T1000 (cell line): ENCODE measurements around the gene OR2T11.
"Not testable (repeated sequence)": the region's sequence is repeated elsewhere in the genome, so short reads cannot be mapped to it uniquely, and the experiment has no call there.

Experiments used
- DNase-seq: peaks from one replicate; lab custom pipeline; 2025; ENCODE audit warnings: mixed read lengths; lab: John Stamatoyannopoulos, UW

The OR2T11 gene

DNA sequence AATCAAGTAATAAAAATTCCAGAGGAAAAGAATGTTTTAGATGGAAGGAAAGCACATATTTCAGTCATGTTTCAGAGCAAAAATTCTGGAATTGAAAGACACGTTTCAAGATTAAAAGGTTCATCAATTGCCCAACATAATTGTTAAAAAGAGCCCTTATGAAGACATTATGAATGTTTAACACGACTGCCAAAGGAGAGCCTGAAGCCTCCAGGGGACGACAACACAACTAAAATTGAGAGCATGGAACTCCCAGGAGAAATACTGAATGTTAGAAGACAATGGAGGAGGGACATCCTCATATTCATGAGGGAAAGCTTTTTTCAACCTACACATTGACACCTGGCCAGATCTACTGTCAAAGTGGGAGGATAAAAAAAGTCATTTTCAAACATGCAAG lies 16.0 kb downstream of the OR2T11 start:
- DNase-seq, result no peak

DNA sequence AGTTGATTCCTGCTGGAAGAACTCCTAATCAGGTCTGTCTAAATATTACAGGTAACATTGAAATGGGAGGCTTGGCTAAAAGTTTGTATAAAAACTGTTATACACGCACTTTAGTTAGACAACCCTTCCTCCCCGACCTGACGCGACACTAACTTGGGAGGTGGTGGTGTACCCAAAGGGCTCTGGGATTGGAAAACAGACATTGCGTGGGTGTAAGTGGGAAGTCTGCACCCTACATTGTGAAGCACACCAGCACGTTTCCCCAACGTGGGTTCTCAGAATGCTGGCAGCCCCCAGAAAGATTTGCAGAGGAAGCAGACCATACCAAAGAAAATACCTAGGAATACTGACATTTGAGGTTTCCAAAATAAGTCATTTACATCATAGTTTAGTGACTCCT lies 16.8 kb downstream of the OR2T11 start:
- no peak for DNase-seq

DNA sequence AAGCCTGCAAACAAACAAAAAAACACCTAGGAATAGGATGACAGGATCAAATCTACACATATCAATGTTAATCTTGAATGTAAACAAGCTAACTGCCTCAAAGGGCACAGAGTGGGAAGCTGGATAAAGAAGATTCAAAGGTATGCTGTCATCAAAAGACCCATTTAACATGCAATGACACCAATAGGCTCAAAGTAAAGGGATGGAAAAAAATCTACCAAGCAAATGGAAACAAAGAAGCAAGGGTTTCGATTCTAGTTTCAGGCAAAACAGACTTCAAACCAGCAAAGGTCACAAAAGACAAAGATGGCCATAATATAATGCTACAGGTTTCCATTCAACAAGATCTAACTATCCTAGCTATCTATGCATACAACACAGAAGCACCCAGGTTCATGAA lies 21.1 kb downstream of the OR2T11 start:
- no peak for DNase-seq

GRCh38 chr1:248611883-248612414 lies 22.9 kb downstream of the OR2T11 start:
- no peak for DNase-seq

- DNase-seq, result no peak
Measured at GRCh38 chr1:248610301-248610700, 24.6 kb downstream of the OR2T11 start.

GRCh38 chr1:248599396-248599795 lies 35.5 kb downstream of the OR2T11 start:
- no peak for DNase-seq

GRCh38 chr1:248597589-248597988 lies 37.3 kb downstream of the OR2T11 start, which contains the start of gene OR2T10:
Gene OR2T10, minus strand, starts transcription at chr1:248597700. Its CDS starts 3,932 bp downstream, at chr1:248593768.
- no peak for DNase-seq

DNA sequence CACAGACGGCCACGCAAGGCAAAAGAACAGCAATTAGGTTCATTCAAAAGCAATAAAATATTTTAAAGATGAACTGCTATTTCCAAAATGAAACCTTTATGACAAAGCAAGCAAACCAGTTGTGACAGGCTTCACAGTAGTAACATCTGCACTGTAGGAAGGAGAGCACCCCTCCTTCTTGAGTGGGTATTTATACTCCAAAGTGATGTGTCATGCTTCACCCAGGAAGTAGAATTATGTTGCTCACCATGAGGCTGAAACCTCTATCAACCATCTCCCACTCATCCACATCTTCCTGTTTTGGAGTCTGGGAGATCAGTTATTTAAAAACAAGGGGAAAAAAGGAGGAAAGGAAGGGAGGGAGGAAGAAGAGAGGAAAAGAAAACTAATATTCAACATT lies 38.3 kb downstream of the OR2T11 start:
- no peak for DNase-seq

- DNase-seq, result no peak
Measured at GRCh38 chr1:248593226-248593625, 41.7 kb downstream of the OR2T11 start.

DNA sequence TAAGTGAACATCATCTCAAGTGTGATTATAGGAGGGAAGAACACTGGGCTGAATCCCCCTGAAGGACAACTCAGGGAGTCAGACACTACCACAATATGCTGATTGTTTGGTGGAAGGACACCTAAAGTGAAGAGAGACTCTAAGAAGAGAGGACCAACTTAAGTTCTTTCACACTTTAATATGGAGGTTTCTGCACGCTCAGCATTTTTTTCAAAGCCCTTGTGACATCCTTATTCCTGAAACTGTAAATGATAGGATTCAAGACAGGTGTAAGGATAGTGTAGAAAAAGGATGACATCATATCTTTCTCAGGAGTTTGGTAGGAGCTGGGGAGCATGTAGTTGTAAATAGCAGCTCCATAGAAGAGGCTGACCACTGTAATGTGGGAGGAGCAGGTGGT lies 42.2 kb downstream of the OR2T11 start:
- DNase-seq, result no peak

- DNase-seq, result no peak
Measured at GRCh38 chr1:248590055-248590454, 44.8 kb downstream of the OR2T11 start.

DNA sequence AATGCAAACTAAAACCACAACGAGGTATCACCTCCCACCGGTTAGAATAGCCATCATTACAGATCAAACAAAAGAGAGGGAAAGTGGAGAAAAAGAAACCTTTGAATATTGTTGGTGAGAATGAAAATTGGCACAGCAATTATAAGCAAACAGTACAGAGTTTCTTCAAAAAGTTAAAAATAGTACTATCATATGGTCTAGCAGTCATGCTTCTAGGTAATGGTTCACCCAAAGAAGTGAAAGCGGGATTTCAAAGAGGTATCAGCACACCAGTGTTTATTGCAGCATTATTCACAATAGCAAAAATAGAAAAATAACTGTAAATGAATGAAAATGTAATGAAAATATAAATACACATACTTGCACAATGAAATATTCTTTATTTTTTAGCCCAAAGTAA lies 45.6 kb downstream of the OR2T11 start:
- DNase-seq, result no peak

- DNase-seq, result no peak
Measured at GRCh38 chr1:248585266-248585665, 49.6 kb downstream of the OR2T11 start.

DNA sequence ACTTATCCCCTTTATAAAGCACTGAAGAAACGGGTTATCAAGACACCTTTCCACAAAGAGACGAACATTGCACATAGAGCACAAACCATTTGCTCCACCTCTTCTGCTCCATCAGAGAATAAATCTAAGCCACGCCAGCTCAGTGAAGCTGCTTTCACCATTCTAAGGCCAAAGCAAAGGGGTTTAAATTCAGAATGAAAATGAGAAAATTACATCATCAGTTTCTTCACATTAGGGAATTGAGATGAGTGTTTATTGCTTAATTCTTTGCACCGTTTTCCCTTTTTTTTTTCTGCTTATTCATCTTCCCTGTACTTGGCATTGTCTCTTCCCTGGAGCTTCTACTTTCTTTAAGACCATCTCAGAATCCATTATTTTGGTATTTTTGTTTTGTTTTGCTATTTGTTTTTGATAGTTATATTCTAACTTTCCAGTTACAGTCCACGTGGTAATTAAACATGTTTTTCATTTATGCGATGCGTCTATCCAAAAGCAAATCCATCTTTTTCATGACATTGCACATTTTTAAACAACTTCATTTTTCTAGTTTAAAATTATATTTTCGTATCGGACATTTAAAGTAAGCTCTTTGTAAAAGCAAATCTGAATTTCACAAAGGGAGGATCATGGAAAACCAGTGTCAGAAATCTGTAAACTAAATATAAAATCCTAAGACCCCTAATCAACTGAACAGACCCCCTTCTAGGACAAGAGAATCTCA lies 58.5 kb downstream of the OR2T11 start:
- DNase-seq, result no peak

- not testable (repeated sequence) for DNase-seq
Measured at GRCh38 chr1:248574657-248575056, 60.2 kb downstream of the OR2T11 start, which contains the start of gene OR2T34. Gene OR2T34, minus strand, starts transcription at chr1:248574757. Its CDS starts 0 bp downstream, at chr1:248574757.

GRCh38 chr1:248573856-248574255 lies 61.0 kb downstream of the OR2T11 start:
- DNase-seq, result not testable (repeated sequence)
